Fibroblast of mammary gland (primary cell): ENCODE data around the gene PLXNA4.

ENCODE experiments used
- DNase-seq: peaks from one replicate; pipeline ENCODE4 v3.0.0-alpha.2; 2010; ENCODE audit warnings: low read depth
- H3K4me3 ChIP-seq: 2 replicates; pipeline ENCODE4 v1.5.1; 2011; ENCODE audit warnings: low read depth, mild to moderate bottlenecking, low read length, moderate library complexity; ENCODE audit not compliant: control insufficient read depth
- TF ChIP-seq, protein P1 (sequence below): conservative IDR thresholded peaks from 2 replicates; pipeline ENCODE4 v1.5.1; 2011; ENCODE audit warnings: low read depth, low read length, inconsistent platforms; ENCODE audit not compliant: control insufficient read depth, insufficient read depth

Gene PLXNA4

DNA sequence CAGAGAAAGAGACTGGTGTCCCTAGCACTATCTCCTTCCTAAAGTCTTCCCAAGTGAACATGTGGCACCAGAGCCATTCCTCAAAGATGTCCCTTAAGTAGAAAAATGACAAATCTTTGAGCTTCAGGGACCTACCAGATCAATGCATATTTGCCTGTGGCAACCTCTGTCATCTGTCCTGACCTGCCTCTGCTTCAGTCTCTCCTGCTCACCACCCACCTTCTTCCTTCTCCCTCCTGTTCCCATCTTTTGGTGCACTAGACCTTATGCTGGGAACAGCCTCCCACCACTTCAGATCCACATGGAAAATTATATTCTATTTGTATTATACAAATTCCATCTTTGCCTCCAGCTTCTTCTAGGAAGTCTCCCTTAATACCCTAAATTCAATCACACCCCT lies 386.4 kb downstream of the PLXNA4 start:
- TF ChIP-seq, protein P1, sequence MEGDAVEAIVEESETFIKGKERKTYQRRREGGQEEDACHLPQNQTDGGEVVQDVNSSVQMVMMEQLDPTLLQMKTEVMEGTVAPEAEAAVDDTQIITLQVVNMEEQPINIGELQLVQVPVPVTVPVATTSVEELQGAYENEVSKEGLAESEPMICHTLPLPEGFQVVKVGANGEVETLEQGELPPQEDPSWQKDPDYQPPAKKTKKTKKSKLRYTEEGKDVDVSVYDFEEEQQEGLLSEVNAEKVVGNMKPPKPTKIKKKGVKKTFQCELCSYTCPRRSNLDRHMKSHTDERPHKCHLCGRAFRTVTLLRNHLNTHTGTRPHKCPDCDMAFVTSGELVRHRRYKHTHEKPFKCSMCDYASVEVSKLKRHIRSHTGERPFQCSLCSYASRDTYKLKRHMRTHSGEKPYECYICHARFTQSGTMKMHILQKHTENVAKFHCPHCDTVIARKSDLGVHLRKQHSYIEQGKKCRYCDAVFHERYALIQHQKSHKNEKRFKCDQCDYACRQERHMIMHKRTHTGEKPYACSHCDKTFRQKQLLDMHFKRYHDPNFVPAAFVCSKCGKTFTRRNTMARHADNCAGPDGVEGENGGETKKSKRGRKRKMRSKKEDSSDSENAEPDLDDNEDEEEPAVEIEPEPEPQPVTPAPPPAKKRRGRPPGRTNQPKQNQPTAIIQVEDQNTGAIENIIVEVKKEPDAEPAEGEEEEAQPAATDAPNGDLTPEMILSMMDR: no peak
- no peak for DNase-seq
- H3K4me3 ChIP-seq: no peak overlapping the region

DNA sequence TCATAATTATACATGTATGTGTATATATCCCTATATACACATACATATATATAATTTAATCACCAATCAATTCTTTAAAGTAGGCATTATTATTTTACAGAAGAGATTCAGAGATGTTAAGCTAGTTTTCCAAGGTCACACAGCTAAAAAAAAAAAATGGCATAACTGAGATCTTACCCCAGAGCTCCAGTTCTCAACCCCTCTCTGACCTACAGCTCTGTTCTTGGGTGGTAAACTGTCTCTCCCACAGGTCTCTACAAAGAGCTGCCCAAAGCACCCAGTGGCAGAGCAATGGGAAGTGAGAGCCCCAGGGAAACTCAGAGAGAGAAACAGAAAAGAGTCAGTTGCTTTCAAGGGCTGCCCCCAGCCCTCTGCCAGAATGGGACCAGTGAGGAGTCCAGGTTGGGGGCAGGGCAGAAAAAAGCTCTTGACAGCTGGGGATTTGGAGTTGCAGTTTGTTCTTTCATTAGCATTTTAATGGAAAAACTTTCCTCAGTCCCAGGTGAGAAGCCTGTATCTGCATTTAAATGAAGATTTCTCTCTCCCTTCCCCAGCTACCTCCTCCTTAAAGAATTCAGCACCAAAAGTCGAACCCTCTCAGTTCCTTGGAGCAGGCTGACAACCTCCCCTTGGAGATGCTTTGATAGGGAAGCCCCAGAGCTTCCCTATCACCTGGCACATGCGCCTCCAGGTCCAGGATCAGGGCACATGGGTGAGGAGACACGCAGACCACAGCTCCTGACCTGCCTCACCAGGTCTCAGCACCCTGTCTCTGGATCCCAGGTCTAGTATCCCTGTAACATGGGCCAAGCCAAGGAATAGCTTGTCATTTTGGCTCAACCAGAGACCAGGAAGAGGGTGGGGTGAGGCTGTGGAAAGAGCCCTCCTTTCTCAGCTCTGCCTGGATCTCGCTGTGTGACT lies 388.1 kb downstream of the PLXNA4 start:
- TF ChIP-seq, protein P1: no peak
- DNase-seq: no peak
- no peak overlapping the region for H3K4me3 ChIP-seq

- DNase-seq: no peak
- H3K4me3 ChIP-seq: no peak overlapping the region
- TF ChIP-seq, protein P1: no peak
Observed at GRCh38 chr7:132187391-132187790, 388.9 kb downstream of the PLXNA4 start.

DNA sequence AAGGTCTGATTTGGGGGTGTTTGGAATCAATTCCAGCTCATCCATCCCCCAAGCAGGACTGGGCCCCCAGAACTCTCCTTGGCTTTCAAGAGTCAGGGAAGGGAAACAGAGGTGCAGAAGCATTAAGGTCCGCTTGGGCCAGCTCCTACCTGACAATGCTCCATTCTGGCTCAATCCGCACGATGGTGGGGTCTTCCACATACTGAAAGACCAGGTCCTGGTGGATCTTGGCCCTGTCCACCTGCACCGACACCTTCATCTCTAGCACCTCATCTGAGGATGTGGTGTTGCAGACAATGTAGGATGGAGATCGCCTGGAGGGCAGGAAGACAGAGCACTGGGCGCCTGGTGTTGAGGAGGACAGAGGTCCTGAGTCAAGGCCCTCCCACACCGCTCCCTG lies 391.1 kb downstream of the PLXNA4 start:
- no peak overlapping the region for H3K4me3 ChIP-seq
- TF ChIP-seq, protein P1: no peak

DNA sequence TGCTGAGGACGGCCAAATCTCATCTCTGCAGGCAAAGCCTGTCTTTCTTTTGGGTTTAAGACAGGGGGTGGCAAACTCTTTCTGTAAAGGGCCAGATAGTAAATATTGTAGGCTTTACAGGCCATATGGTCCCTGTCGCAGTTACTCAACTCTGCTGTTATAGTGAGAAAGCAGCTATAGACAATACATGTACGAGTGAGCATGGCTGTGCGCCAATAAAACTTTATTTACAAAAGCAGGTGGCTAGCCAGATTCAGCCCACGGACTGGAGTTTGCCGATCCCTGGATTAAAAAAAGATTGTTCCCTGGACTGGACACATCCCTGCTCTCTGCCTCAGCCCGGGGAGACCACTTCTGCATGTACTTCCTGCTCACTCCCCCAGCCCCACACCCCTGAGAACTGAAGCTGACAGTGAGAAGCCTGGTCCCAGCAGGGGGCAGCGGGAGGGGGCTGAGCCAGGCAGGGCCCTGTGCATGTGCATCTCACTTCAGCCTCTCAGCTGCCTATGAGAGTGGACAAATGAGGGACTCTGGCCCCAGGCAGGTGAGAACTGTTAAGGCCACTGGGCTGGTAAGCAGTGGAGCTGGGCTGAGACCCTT lies 392.4 kb downstream of the PLXNA4 start:
- DNase-seq: no peak
- H3K4me3 ChIP-seq: no peak overlapping the region
- TF ChIP-seq, protein P1: no peak

More for the DNA sequence above, 391.1 kb downstream of the PLXNA4 start:
- no peak for DNase-seq

- TF ChIP-seq, protein P1: no peak
- no peak overlapping the region for H3K4me3 ChIP-seq
- DNase-seq: no peak
Observed at GRCh38 chr7:132182992-132183391, 393.3 kb downstream of the PLXNA4 start.
